GM19438 (cell line): ENCODE measurements around the gene ZBTB7C.
"Not testable (repeated sequence)": the region's sequence is repeated elsewhere in the genome, so short reads cannot be mapped to it uniquely, and the experiment has no call there.

Experiments
- ATAC-seq: cut with Tn5 transposase; IDR thresholded peaks from one replicate; pipeline ENCODE4 v1.9.1; 2021; ENCODE audit warnings: low read depth; ENCODE audit not compliant: unreplicated experiment

ZBTB7C gene

GRCh38 chr18:48408727-48409590 lies at the start of gene ZBTB7C:
Gene ZBTB7C, minus strand, starts transcription at chr18:48409383.
- no peak for ATAC-seq

- ATAC-seq: no peak
Measured at GRCh38 chr18:48456838-48457237, 47.7 kb upstream of the ZBTB7C start.

GRCh38 chr18:48455555-48456478 lies 46.6 kb upstream of the ZBTB7C start:
- ATAC-seq: no peak

GRCh38 chr18:48454261-48454757 lies 45.1 kb upstream of the ZBTB7C start:
- ATAC-seq: no peak

GRCh38 chr18:48453330-48454066 lies 44.3 kb upstream of the ZBTB7C start:
- ATAC-seq: no peak

GRCh38 chr18:48452861-48453323 lies 43.7 kb upstream of the ZBTB7C start:
- ATAC-seq: no peak

- no peak for ATAC-seq
Measured at GRCh38 chr18:48450685-48451084, 41.5 kb upstream of the ZBTB7C start.

- peak; percentile 52 for ATAC-seq
Measured at GRCh38 chr18:48446582-48447225, 37.5 kb upstream of the ZBTB7C start.

GRCh38 chr18:48445540-48445939 lies 36.4 kb upstream of the ZBTB7C start:
- no peak for ATAC-seq

- no peak for ATAC-seq
Measured at GRCh38 chr18:48442761-48443160, 33.6 kb upstream of the ZBTB7C start.

GRCh38 chr18:48441405-48441881 lies 32.3 kb upstream of the ZBTB7C start:
- ATAC-seq: no peak

GRCh38 chr18:48440924-48441323 lies 31.7 kb upstream of the ZBTB7C start:
- no peak for ATAC-seq

- ATAC-seq: no peak
Measured at GRCh38 chr18:48436907-48437306, 27.7 kb upstream of the ZBTB7C start.

GRCh38 chr18:48434382-48434781 lies 25.2 kb upstream of the ZBTB7C start:
- not testable (repeated sequence) for ATAC-seq

- no peak for ATAC-seq
Measured at GRCh38 chr18:48433541-48433940, 24.4 kb upstream of the ZBTB7C start.

- ATAC-seq: no peak
Measured at GRCh38 chr18:48430150-48430549, 21.0 kb upstream of the ZBTB7C start.

GRCh38 chr18:48428475-48429177 lies 19.4 kb upstream of the ZBTB7C start:
- ATAC-seq: no peak

GRCh38 chr18:48422947-48423378 lies 13.8 kb upstream of the ZBTB7C start:
- no peak for ATAC-seq
